ENCODE results near the gene DIDO1.

Gene DIDO1

GRCh38 chr20:62839816-62840215 lies 86.5 kb downstream of the DIDO1 start:
- TF ChIP-seq CTCF (IDR thresholded peaks at IDR 0.05; ENCODE audit: borderline replicate concordance, control extremely low read depth, extremely low read depth, insufficient read depth, missing control alignments) = no peak
- in situ Hi-C loops (cut with MboI; ENCODE audit: low sequenced_read_pairs, unreplicated experiment) = no loop called here
- DNase-seq (ENCODE audit: low spot score) = no peak

GRCh38 chr20:62839261-62839660 lies 87.0 kb downstream of the DIDO1 start:
- in situ Hi-C loops (cut with MboI; ENCODE audit: low sequenced_read_pairs, unreplicated experiment) = no loop called here
- TF ChIP-seq CTCF (IDR thresholded peaks at IDR 0.05; ENCODE audit: borderline replicate concordance, control extremely low read depth, extremely low read depth, insufficient read depth, missing control alignments) = no peak
- DNase-seq (ENCODE audit: low spot score) = no peak

GRCh38 chr20:62838128-62838891 lies 88.0 kb downstream of the DIDO1 start:
- DNase-seq (ENCODE audit: low spot score) = peak; percentile 66
- in situ Hi-C loops (cut with MboI; ENCODE audit: low sequenced_read_pairs, unreplicated experiment) = no loop called here
- no peak for TF ChIP-seq CTCF (IDR thresholded peaks at IDR 0.05; ENCODE audit: borderline replicate concordance, control extremely low read depth, extremely low read depth, insufficient read depth, missing control alignments)

GRCh38 chr20:62837790-62838127 lies 88.5 kb downstream of the DIDO1 start:
- no peak for DNase-seq (ENCODE audit: low spot score)
- in situ Hi-C loops (cut with MboI; ENCODE audit: low sequenced_read_pairs, unreplicated experiment) = no loop called here
- no peak for TF ChIP-seq CTCF (IDR thresholded peaks at IDR 0.05; ENCODE audit: borderline replicate concordance, control extremely low read depth, extremely low read depth, insufficient read depth, missing control alignments)

DNA sequence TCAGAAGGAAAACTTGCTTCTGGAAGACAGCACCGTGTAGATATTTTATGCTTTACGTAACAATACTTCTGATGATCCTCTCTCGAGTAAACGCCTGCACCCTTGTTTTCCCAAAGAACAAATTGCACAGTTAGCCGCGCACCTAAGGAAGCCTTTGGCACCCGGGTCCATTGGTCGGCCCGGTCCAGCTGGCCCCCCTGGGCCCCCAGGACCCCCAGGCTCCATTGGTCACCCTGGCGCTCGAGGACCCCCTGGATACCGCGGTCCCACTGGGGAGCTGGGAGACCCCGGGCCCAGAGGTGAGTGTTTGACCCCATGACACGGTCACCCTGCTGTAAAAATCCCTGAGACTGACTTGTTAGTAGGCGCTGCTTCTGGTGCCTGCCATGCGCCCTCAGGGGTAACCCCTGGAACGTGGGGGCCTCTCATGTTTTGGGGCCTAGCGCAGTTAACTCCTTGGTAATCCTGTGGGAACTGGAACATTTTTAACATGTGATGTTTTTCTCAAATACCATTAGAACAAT lies 89.3 kb downstream of the DIDO1 start:
- DNase-seq (ENCODE audit: low spot score) = no peak
- no peak for TF ChIP-seq CTCF (IDR thresholded peaks at IDR 0.05; ENCODE audit: borderline replicate concordance, control extremely low read depth, extremely low read depth, insufficient read depth, missing control alignments)
- in situ Hi-C loops (cut with MboI; ENCODE audit: low sequenced_read_pairs, unreplicated experiment) = no loop called here

- in situ Hi-C loops (cut with MboI; ENCODE audit: low sequenced_read_pairs, unreplicated experiment) = no loop called here
- TF ChIP-seq CTCF (IDR thresholded peaks at IDR 0.05; ENCODE audit: borderline replicate concordance, control extremely low read depth, extremely low read depth, insufficient read depth, missing control alignments) = no peak
- DNase-seq (ENCODE audit: low spot score) = no peak
Observed at GRCh38 chr20:62835931-62836861, 90.1 kb downstream of the DIDO1 start.

All from GM13976 (cell line).